K562 (cell line): ENCODE measurements around the gene COPS8. TPM values are rescaled to one million over a fixed set of nuclear protein-coding genes. Genes with fewer than 3 reads are reported as not detected.

Experiments used
- ATAC-seq: fragments of 200-7000 bp; cut with Tn5 transposase; 3 replicates; pipeline ENCODE4 v1.9.1; 2020; ENCODE audit warnings: moderate library complexity
- BruUV-seq: library from RNA; stranded (reverse); fragments of 400-500 nt; replicated peaks from 2 replicates; lab custom pipeline; 2021; lab: Mats Ljungman, UMichigan
- CTCF ChIA-PET: fragments of 300-600 bp; formaldehyde crosslinking; extraction: SDS; loops from one replicate; lab custom pipeline; 2021; ENCODE audit warnings: low intra/inter-chr PET ratio; lab: Yijun Ruan, JAX
- POLR2A ChIA-PET: fragments of 300-600, 350-650 bp; sonication (Branson Sonifier 250); formaldehyde crosslinking; extraction: SDS; loops from one replicate; lab custom pipeline; 2021; ENCODE audit warnings: antibody characterized with exemption, inconsistent platforms; lab: Yijun Ruan, JAX
- DNase-seq, 4 experiments: peaks; one replicate each; pipeline versions ENCODE4 v3.0.0 to v3.0.0-alpha.2; 2011 to 2018; ENCODE audit warnings: low spot score in 3 of 4, mixed read lengths in 3 of 4; ENCODE audit errors: extremely low read depth in 1 of 4
- FAIRE-seq: peaks from 2 replicates; lab custom pipeline; 2011; peaks lifted over from hg19 to GRCh38; lab: Jason Lieb, UNC
- H2AFZ ChIP-seq: 2 replicates; pipeline ENCODE4 v1.6.0; 2011; ENCODE audit warnings: low read depth, low read length, control low read depth, inconsistent platforms
- H3K27ac ChIP-seq: fragments of 200-600 bp; 3 replicates; pipeline ENCODE4 v1.8.0; 2011; ENCODE audit warnings: low read depth, mild to moderate bottlenecking, control low read depth, inconsistent platforms, low read length, moderate library complexity, mixed read lengths; ENCODE audit errors: extremely low read depth
- H3K27me3 ChIP-seq, 2 experiments: fragments of 300-600 bp in 1 of 2; 2 replicates in 1 of 2; 3 replicates in 1 of 2; pipeline versions ENCODE4 v1.6.0 to v1.8.0; 2011; ENCODE audit warnings: inconsistent platforms in 2 of 2, low read length in 2 of 2, mild to moderate bottlenecking in 1 of 2, mixed read lengths in 1 of 2, moderate library complexity in 1 of 2; ENCODE audit not compliant: control insufficient read depth in 2 of 2, insufficient read depth in 2 of 2
- H3K36me3 ChIP-seq: fragments of 300-600 bp; 3 replicates; pipeline ENCODE4 v1.8.0; 2011; ENCODE audit warnings: mild to moderate bottlenecking, low read length, inconsistent platforms; ENCODE audit not compliant: control insufficient read depth, insufficient read depth
- H3K4me1 ChIP-seq, 2 experiments: fragments of 200-600 bp in 1 of 2; replicated peaks in 1 of 2; 2 replicates in 1 of 2; 3 replicates in 1 of 2; pipeline versions ENCODE4 v1.5.1 to v1.8.0; 2011; ENCODE audit warnings: inconsistent platforms in 2 of 2, low read length in 2 of 2, mild to moderate bottlenecking in 1 of 2, mixed read lengths in 1 of 2, moderate library complexity in 1 of 2; ENCODE audit not compliant: control insufficient read depth in 2 of 2, insufficient read depth in 2 of 2
- H3K4me2 ChIP-seq: 2 replicates; pipeline ENCODE4 v1.6.1; 2011; ENCODE audit warnings: low read length, control low read depth, inconsistent platforms, mixed read lengths; ENCODE audit not compliant: insufficient read depth
- H3K4me3 ChIP-seq: fragments of 200-600 bp; sonication (generic), shearing (Covaris generic); 2 replicates; pipeline ENCODE4 v1.5.1; 2016; ENCODE audit warnings: control low read depth, inconsistent platforms
- H3K79me2 ChIP-seq: fragments of 200-600 bp; 3 replicates; pipeline ENCODE4 v1.8.0; 2011; ENCODE audit warnings: low read length, inconsistent platforms; ENCODE audit not compliant: control insufficient read depth, insufficient read depth
- H3K9ac ChIP-seq, 2 experiments: 2 replicates each; pipeline versions ENCODE4 v1.6.0 to v1.6.1; 2011; ENCODE audit warnings: low read depth in 2 of 2, low read length in 2 of 2, control low read depth in 1 of 2, inconsistent platforms in 1 of 2, mild to moderate bottlenecking in 1 of 2, mixed read lengths in 1 of 2; ENCODE audit not compliant: insufficient read depth in 1 of 2
- H3K9me1 ChIP-seq: one replicate; pipeline ENCODE4 v1.6.0; 2011; ENCODE audit warnings: inconsistent platforms, mild to moderate bottlenecking, low read length, moderate library complexity; ENCODE audit not compliant: control insufficient read depth, insufficient read depth
- H3K9me3 ChIP-seq: replicated peaks from 2 replicates; pipeline ENCODE4 v1.5.1; 2011; ENCODE audit warnings: low read depth, low read length, inconsistent platforms; ENCODE audit not compliant: control insufficient read depth, insufficient read depth
- H4K20me1 ChIP-seq: replicated peaks from 2 replicates; pipeline ENCODE4 v1.6.1; 2011; ENCODE audit warnings: low read length, inconsistent platforms, mixed read lengths; ENCODE audit not compliant: control insufficient read depth, insufficient read depth
- AFF1 ChIP-seq, 2 experiments: fragments of 450-650 bp; IDR thresholded peaks; 2 replicates each; pipeline ENCODE4 v1.6.1; 2018; ENCODE audit warnings: mild to moderate bottlenecking in 2 of 2, low read depth in 1 of 2; ENCODE audit not compliant: partially characterized antibody in 2 of 2
- CLOCK ChIP-seq: fragments of 250-450 bp; sonication (Bioruptor Pico); IDR thresholded peaks from 2 replicates; pipeline ENCODE4 v1.4.0; 2020; ENCODE audit warnings: mild to moderate bottlenecking, moderate library complexity, borderline replicate concordance
- COPS2 ChIP-seq: fragments of 450-650 bp; conservative IDR thresholded peaks from 2 replicates; pipeline ENCODE4 v1.6.1; 2016; ENCODE audit warnings: mild to moderate bottlenecking, moderate library complexity
- FOXA3 ChIP-seq, 2 experiments: fragments of 450-650 bp in 1 of 2; sonication (generic) in 1 of 2; formaldehyde crosslinking; IDR thresholded peaks in 1 of 2; conservative IDR thresholded peaks in 1 of 2; 2 replicates each; pipeline versions ENCODE4 v1.4.0 to v1.8.0; 2020 to 2022; ENCODE audit warnings: mild to moderate bottlenecking in 2 of 2, missing genetic modification reagents in 1 of 2
- HEY1 ChIP-seq: fragments of 250-450 bp; sonication (Bioruptor Pico); IDR thresholded peaks from 2 replicates; pipeline ENCODE4 v1.5.0; 2020; ENCODE audit warnings: mild to moderate bottlenecking, moderate library complexity, borderline replicate concordance
- PYGO2 ChIP-seq: fragments of 450-650 bp; IDR thresholded peaks from 2 replicates; pipeline ENCODE4 v1.6.1; 2016; ENCODE audit warnings: mild to moderate bottlenecking, missing genetic modification characterization, moderate library complexity, missing compliant biosample characterization
- ZNF212 ChIP-seq: fragments of 450-650 bp; formaldehyde crosslinking; IDR thresholded peaks from 2 replicates; pipeline ENCODE4 v1.4.0; 2020; ENCODE audit warnings: mild to moderate bottlenecking
- ZNF311 ChIP-seq: fragments of 250-450 bp; sonication (Bioruptor Pico); IDR thresholded peaks from 2 replicates; pipeline ENCODE4 v1.4.0; 2020; ENCODE audit warnings: mild to moderate bottlenecking, moderate library complexity
- WGBS: fragments of 100-300 bp; shearing (Covaris generic); methylation state at CpG from one replicate; pipeline ENCODE4 v1.1.6; 2016; ENCODE audit warnings: low coverage, mixed read lengths; ENCODE audit not compliant: insufficient coverage; ENCODE audit errors: missing lambda C conversion rate; 5-methylcytosine and 5-hydroxymethylcytosine counted together
- in situ Hi-C: fragments of 300-500 bp; cut with MboI; formaldehyde crosslinking; loops from 4 replicates; pipeline ENCODE4 v1.15.0; 2018; ENCODE audit warnings: inconsistent platforms, mixed read lengths
- intact Hi-C: fragments of 100-400 bp; cut with micrococcal nuclease; formaldehyde crosslinking; loops from 2 replicates; pipeline ENCODE4 v1.14.2; 2022
- polyA plus RNA-seq, 8 experiments: library from polyadenylated mRNA; depleted of rRNA in 4 of 8; stranded (reverse) in 5 of 8; unstranded in 3 of 8; fragments of >200 nt; fragmentation: Nextera tagmentation in 2 of 8; fragmentation: Illumina TruSeq in 1 of 8; extraction: Ambion mirVana in 2 of 8; extraction: Trizol in 1 of 8; gene quantifications; 2 replicates each; pipeline versions ENCODE4 v1.2.1 to v1.2.3, GENCODE V29; 2011 to 2014; ENCODE audit warnings: inconsistent platforms in 1 of 8, missing spikeins in 1 of 8
- total RNA-seq, 7 experiments: library from RNA; depleted of rRNA in 6 of 7; stranded (reverse); fragments of >200 nt in 6 of 7; fragmentation: Illumina TruSeq in 2 of 7; extraction: Trizol in 2 of 7; gene quantifications; 2 replicates each; pipeline versions ENCODE4 v1.2.1 to v1.2.3, GENCODE V29; 2011 to 2021; ENCODE audit warnings: low replicate concordance in 1 of 7

Gene COPS8
- total and polyA plus RNA-seq, 9 of the 15 experiments (the other 6 are each of a cell fraction or from before 2014, with no cell fraction given): 28.2 to 97.3 (median 58.9) TPM

GRCh38 chr2:237124820-237125219 lies 39.1 kb downstream of the COPS8 start (continued):
- no peak for TF ChIP-seq FOXA3 (CRISPR knock-in tag; conservative IDR thresholded peaks at IDR 0.05 in 1 of 2, IDR thresholded peaks at IDR 0.05 in 1 of 2)
- no peak for TF ChIP-seq COPS2
- TF ChIP-seq HEY1: no peak
- TF ChIP-seq, all 486 proteins: peak for 0

- CTCF ChIA-PET: no interaction called here
- POLR2A ChIA-PET: no interaction called here
- WGBS: 1% methylated on average over 6 of the region's 6 CpGs
- Histone ChIP-seq H4K20me1 (no peaks in the 10 kb centered on the region), H3K9me1 (no peaks in the 10 kb centered on the region), H3K36me3 (no peaks in the 10 kb centered on the region; the same call in 2 of the 3 replicates), H3K27me3 (no peaks in the 10 kb centered on the region; a peak in 2 of 5 replicates), H3K79me2 (no peaks in the 10 kb centered on the region), H3K4me2 (no peak overlapping the region), H3K4me3 (no peak overlapping the region), H2AFZ (no peak overlapping the region), H3K4me1 (no peaks in the 10 kb centered on the region), H3K9me3 (no peaks in the 10 kb centered on the region; the same call in 1 of the 2 replicates), H3K9ac (no peak overlapping the region)
- no peak for FAIRE-seq
- intact Hi-C loops: no loop called here
- in situ Hi-C loops: loop anchor here (10.0 kb wide), 1 partner anchor 439 kb away; the partner anchor contains the start of gene PRLH
- BruUV-seq: no TSS peak
- ATAC-seq: no peak
- TF ChIP-seq ZNF311 (no peak), PYGO2 (tag) (no peak), ZNF212 (CRISPR knock-in tag) (no peak), CLOCK (CRISPR knock-in tag) (no peak), AFF1 (IDR thresholded peaks at IDR 0.05; ENCODE audit: low read depth in 1 of 2, partially characterized antibody in 2 of 2) (no peak)
- TF ChIP-seq, all 486 proteins: peak for 0
- DNase-seq: no peak
- no peak overlapping the region for H3K27ac ChIP-seq
These were observed 40.3 kb downstream of the COPS8 start for GRCh38 chr2:237125967-237126366.
